Dendritic cell treated with granulocyte-macrophage colony-stimulating factor and Interleukin-4, amounts not matched to agents 40 ng/mL and 50 ng/mL, for 4 days (primary cell): ENCODE results near the gene F2R.
A peak's percentile ranks its signal among the peaks of the same experiment; 100 is the strongest.

Experiments used
- H3K27ac Mint-ChIP-seq: one replicate; pipeline ENCODE4 v1.8.0; 2022; ENCODE audit warnings: mild to moderate bottlenecking, mixed read lengths
- H3K27me3 Mint-ChIP-seq: one replicate; pipeline ENCODE4 v1.8.0; 2022; ENCODE audit warnings: mild to moderate bottlenecking, mixed read lengths
- H3K36me3 Mint-ChIP-seq: one replicate; pipeline ENCODE4 v1.8.0; 2022; ENCODE audit warnings: low read depth, mixed read lengths
- H3K4me1 Mint-ChIP-seq: one replicate; pipeline ENCODE4 v1.8.0; 2022; ENCODE audit warnings: low read depth, mixed read lengths
- H3K4me3 Mint-ChIP-seq: one replicate; pipeline ENCODE4 v1.8.0; 2022; ENCODE audit warnings: mild to moderate bottlenecking, moderate library complexity, mixed read lengths
- H3K9me3 Mint-ChIP-seq: one replicate; pipeline ENCODE4 v1.8.0; 2022; ENCODE audit warnings: mixed read lengths
- intact Hi-C: fragments of 100-400 bp; cut with micrococcal nuclease; formaldehyde crosslinking; loops from one replicate; pipeline ENCODE4 v1.15.0; 2022

Gene F2R

DNA sequence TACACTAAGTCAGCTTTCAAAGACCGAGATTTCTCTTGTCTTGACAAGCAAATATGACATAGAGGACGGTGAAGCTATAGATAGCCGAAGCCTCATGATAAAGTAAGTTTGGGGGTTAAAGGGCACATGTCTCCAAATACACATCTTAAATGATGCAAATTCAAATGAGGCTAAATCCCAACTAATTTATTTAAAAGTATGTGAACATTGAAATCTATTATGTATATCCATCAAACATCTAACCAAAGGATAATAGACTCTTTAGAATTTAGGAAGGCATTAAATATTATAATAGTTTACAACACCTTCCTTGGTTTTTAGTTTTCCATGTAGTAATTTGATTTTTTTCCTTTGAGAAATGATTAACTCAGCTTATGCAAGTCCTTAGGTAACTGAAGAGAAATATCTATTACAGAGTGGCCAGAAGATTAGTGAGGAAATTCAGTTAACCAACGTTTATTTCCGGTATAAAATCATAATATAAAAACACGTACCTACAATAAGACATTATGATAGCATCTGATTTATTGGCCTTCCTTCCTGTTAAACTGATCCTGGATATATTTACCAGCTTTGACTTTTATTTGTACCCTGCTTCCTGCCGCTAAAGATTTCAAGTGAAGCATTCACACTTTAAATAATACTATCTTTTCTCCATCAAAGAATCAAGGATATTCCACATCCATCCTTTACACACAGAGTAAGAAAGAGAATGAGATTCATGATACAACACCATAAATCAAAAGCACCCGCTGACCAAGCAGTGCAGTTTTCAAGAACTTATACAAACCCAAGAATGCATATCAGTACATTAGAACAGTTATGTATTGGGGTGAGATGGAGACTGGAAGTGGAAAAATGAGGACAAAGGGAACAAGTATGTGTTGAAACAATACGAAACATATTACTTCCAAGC lies 31.9 kb upstream of the F2R start:
- no peaks in the 10 kb centered on the region for H3K27me3 Mint-ChIP-seq
- no peaks in the 10 kb centered on the region for H3K9me3 Mint-ChIP-seq
- no peaks in the 10 kb centered on the region for H3K4me1 Mint-ChIP-seq
- H3K4me3 Mint-ChIP-seq: no peak overlapping the region
- intact Hi-C loops: loop anchor here (2.0 kb wide), 1 partner anchor 73 kb away; no protein-coding TSS in a partner anchor
- peaks cover 89% of the 10 kb centered on the region for H3K36me3 Mint-ChIP-seq
- H3K27ac Mint-ChIP-seq: no peak overlapping the region

DNA sequence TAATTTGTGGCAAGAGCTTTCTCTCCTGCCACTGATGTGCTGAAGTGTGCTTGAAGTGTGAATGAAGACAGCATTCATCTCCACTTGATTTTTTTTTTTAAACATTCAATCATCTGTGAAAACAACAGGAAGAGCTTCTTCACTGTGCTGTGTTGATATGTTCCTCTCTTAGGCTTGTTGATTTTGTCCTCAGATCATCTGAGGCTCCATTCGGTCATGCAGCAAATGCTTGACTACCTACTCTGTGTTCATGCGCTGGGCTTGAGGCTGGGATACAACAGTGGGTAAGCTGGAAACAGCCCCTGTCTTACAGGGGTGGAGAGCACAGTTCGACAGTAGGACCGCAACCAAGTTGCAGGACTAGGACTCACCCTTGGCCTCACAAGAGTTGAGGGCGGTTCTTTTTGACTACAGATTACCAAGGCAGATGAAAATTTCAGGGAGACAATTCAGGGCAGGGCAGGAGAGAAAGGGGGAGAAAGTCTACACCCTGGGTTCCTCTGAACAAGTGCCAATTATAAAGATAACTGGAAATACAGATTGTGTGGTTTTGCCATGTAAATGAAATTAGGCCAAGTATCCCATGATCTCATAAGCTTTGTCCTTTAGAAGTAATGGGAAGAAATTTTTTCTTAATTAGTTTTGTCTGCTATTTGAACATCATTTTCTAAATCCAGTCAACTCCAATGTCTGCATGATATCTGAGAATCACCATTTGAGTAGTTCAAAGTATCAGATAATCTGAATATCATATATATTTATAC lies 31.0 kb upstream of the F2R start:
- intact Hi-C loops: no loop called here
- Mint-ChIP-seq H3K9me3 (no peaks in the 10 kb centered on the region), H3K4me3 (no peak overlapping the region), H3K36me3 (peaks cover 85% of the 10 kb centered on the region), H3K27ac (no peak overlapping the region), H3K27me3 (no peaks in the 10 kb centered on the region), H3K4me1 (no peaks in the 10 kb centered on the region)

GRCh38 chr5:76685704-76686103 lies 30.2 kb upstream of the F2R start:
- H3K4me3 Mint-ChIP-seq: no peak overlapping the region
- H3K4me1 Mint-ChIP-seq: no peaks in the 10 kb centered on the region
- no peaks in the 10 kb centered on the region for H3K27me3 Mint-ChIP-seq
- H3K9me3 Mint-ChIP-seq: no peaks in the 10 kb centered on the region
- intact Hi-C loops: no loop called here
- no peak overlapping the region for H3K27ac Mint-ChIP-seq
- H3K36me3 Mint-ChIP-seq: peaks cover 85% of the 10 kb centered on the region

- Mint-ChIP-seq H3K27ac (no peak overlapping the region), H3K36me3 (peaks cover 87% of the 10 kb centered on the region), H3K4me3 (no peak overlapping the region), H3K27me3 (no peaks in the 10 kb centered on the region), H3K9me3 (no peaks in the 10 kb centered on the region), H3K4me1 (no peaks in the 10 kb centered on the region)
- intact Hi-C loops: no loop called here
Observed at GRCh38 chr5:76688212-76688611, 27.7 kb upstream of the F2R start.

GRCh38 chr5:76688836-76689235 lies 27.1 kb upstream of the F2R start:
- Mint-ChIP-seq H3K9me3 (no peaks in the 10 kb centered on the region), H3K27me3 (no peaks in the 10 kb centered on the region), H3K4me1 (no peaks in the 10 kb centered on the region), H3K4me3 (no peak overlapping the region), H3K36me3 (peaks cover 82% of the 10 kb centered on the region), H3K27ac (no peak overlapping the region)
- intact Hi-C loops: no loop called here

DNA sequence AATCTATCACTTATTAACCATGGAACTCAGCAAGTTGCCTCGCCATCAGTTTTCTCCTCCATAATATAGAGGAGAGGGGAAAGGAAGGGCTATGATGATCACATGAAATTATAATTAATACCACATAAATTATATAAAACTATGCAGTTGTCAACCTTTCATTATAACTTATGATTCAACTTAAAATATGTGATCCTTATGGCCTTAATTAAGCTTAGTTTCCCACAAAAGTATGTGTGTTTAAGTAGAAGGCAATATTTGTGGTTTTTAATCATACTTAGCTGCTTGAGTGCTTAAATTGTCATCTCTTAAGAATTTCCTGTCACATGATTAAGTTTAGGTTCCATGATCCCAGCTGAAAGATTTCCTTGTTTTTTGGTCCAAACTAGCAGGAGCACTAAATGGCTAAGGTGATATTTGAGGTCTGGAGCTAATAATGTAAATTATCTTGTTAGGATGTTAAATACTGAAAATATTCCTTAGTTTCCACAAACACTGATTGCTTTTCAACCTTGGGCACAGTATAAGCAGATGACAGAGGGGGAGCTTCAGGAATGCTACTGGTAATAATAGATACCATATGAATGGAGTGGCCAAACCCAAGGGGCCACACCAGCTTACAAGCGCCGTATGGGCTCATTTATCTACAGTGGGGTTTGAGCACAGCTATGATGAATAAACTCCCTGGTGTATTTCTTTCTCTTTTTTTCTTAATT lies 26.4 kb upstream of the F2R start:
- intact Hi-C loops: no loop called here
- Mint-ChIP-seq H3K27ac (no peak overlapping the region), H3K4me3 (no peak overlapping the region), H3K36me3 (peaks cover 78% of the 10 kb centered on the region), H3K4me1 (no peaks in the 10 kb centered on the region), H3K9me3 (no peaks in the 10 kb centered on the region), H3K27me3 (no peaks in the 10 kb centered on the region)

DNA sequence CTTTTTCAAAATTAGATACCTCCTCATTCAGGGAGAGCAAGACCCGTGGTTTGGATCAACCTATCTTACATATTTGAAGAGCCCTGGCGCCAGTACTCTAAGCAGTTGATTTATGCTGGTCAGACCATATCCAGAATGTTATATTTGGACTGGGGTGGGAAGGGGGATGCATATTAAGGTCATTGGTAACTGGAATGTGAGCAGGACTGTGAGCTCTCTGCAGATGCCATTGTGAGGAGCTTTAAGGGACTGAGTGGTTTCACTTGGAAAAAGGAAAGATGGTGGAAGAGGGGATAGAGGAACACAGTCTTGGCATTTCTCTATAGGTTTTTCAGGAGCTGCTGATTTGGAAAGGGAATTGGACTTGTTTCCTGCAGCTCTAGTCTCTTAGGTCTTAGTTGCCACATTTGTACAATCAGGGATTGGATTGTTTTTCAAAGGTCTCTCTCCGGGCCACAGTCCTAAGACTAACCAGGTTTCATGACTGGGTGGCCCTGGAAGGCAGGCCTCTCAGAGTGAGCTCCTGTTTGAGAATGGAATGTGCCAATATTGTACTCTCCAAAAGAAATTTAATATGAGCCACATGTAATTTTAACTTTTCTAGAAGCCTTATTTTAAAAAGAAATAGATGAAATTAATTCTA lies 25.8 kb upstream of the F2R start:
- no peaks in the 10 kb centered on the region for H3K27me3 Mint-ChIP-seq
- no peak overlapping the region for H3K4me3 Mint-ChIP-seq
- intact Hi-C loops: no loop called here
- H3K4me1 Mint-ChIP-seq: no peaks in the 10 kb centered on the region
- peaks cover 76% of the 10 kb centered on the region for H3K36me3 Mint-ChIP-seq
- no peaks in the 10 kb centered on the region for H3K9me3 Mint-ChIP-seq
- H3K27ac Mint-ChIP-seq: no peak overlapping the region

GRCh38 chr5:76690704-76691466 lies 25.0 kb upstream of the F2R start:
- Mint-ChIP-seq H3K4me3 (no peak overlapping the region), H3K27ac (no peak overlapping the region), H3K36me3 (peaks cover 77% of the 10 kb centered on the region), H3K27me3 (no peaks in the 10 kb centered on the region), H3K9me3 (no peaks in the 10 kb centered on the region), H3K4me1 (no peaks in the 10 kb centered on the region)
- intact Hi-C loops: no loop called here

DNA sequence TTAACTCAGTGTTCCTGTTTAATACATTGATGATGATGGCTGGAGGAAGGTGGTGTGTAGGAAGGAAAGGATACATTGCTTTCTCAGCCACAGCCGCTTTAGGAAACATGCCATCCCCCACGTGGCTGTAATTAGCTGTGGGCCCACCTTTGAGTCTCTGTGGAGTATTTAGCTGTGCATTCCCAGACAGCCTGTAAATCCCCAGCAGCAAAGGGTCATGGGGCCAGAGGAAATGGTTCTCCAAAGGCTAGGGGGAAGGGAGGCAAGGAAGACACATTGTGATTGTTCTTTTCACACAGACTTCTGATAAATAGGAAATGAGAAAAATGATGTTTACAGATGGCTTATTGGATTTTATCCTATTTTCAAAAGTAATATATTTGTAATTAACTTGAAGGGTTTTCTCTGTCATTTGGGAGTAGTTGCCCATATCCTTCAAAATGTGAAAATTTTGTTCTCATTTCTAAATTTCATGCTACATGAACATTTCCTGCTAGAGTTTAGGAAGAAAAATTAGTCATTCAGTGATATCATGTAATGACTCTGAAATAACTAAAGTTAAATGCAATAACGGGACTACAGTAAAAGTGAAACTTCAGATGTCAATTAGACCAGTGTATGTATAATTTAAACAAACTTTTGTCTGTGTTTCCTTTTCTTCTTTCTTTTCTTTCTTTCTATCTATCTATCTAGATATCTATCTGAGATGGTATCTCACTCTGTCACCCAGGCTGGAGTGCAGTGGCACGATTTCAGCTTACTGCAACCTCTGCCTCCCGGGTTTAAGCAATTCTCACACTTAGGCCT lies 24.3 kb upstream of the F2R start:
- no peaks in the 10 kb centered on the region for H3K9me3 Mint-ChIP-seq
- H3K36me3 Mint-ChIP-seq: peaks cover 77% of the 10 kb centered on the region
- H3K4me1 Mint-ChIP-seq: no peaks in the 10 kb centered on the region
- H3K27me3 Mint-ChIP-seq: no peaks in the 10 kb centered on the region
- intact Hi-C loops: no loop called here
- no peak overlapping the region for H3K27ac Mint-ChIP-seq
- peak overlapping the region; percentile 30 for H3K4me3 Mint-ChIP-seq

DNA sequence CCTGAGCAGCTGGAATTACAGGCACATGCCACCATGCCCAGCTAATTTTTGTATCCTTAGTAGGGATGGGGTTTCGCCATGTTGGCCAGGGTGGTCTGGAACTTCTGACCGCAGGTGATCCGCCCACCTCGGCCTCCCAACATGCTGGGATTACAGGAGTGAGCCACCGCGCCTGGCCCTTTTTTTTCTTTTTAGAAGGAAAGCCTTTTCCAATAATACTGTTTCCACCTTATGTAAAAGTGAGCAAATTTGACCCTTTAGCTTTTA lies 23.7 kb upstream of the F2R start:
- intact Hi-C loops: no loop called here
- Mint-ChIP-seq H3K4me1 (no peaks in the 10 kb centered on the region), H3K36me3 (peaks cover 73% of the 10 kb centered on the region), H3K9me3 (no peaks in the 10 kb centered on the region), H3K27me3 (no peaks in the 10 kb centered on the region), H3K27ac (no peak overlapping the region), H3K4me3 (peak overlapping the region; percentile 30)

DNA sequence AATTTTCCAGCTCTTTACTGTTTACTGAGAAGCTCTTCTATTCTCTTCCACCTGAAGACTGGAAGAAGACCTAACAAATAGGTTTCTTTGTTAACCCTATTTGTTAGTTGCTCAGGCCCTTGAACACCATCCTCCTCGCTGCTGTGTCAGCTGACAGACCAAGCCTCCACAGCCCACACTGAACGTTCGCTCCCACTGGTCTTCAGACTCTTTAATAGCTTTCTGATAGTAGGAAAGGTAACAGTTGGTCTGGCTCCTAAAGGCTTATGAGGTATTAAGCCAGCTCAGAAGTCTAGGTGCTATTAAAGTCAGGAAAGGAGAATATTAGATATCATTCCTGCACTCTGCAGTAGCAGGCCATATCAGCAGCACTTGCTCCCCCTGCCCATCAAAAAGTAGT lies 23.3 kb upstream of the F2R start:
- intact Hi-C loops: no loop called here
- Mint-ChIP-seq H3K9me3 (no peaks in the 10 kb centered on the region), H3K27ac (no peak overlapping the region)

DNA sequence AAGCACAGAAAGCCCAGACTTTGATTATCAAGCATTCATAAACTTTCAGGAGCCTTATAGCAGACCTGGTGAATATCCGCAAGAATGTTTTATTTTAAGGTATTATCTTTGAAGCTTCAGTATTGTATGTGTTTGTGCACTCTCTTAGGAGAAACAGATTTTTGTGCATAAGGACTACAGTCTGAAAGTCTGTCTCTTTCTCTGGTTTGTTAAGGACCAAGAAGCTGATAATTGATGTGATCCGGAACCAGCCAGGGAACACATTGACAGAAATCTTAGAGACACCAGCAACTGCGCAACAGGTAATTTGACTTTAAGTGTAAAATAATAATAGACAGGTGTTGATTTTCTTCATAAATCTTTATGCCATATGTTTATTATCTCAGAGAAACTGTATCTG lies 22.8 kb upstream of the F2R start:
- H3K27me3 Mint-ChIP-seq: no peaks in the 10 kb centered on the region
- peaks cover 72% of the 10 kb centered on the region for H3K36me3 Mint-ChIP-seq
- H3K27ac Mint-ChIP-seq: no peak overlapping the region
- H3K4me3 Mint-ChIP-seq: no peak overlapping the region
- H3K9me3 Mint-ChIP-seq: no peaks in the 10 kb centered on the region
- no peaks in the 10 kb centered on the region for H3K4me1 Mint-ChIP-seq
- intact Hi-C loops: no loop called here

More for the DNA sequence above, 23.3 kb upstream of the F2R start:
- no peak overlapping the region for H3K4me3 Mint-ChIP-seq
- no peaks in the 10 kb centered on the region for H3K4me1 Mint-ChIP-seq
- peaks cover 72% of the 10 kb centered on the region for H3K36me3 Mint-ChIP-seq
- H3K27me3 Mint-ChIP-seq: no peaks in the 10 kb centered on the region

GRCh38 chr5:76694317-76694716 lies 21.6 kb upstream of the F2R start:
- Mint-ChIP-seq H3K4me3 (no peak overlapping the region), H3K27me3 (no peaks in the 10 kb centered on the region), H3K27ac (no peak overlapping the region), H3K36me3 (peaks cover 70% of the 10 kb centered on the region), H3K4me1 (no peaks in the 10 kb centered on the region), H3K9me3 (no peaks in the 10 kb centered on the region)
- intact Hi-C loops: no loop called here
